HFFc6 (cell line): ENCODE measurements around the gene HTATSF1. TPM values are rescaled to one million over a fixed set of nuclear protein-coding genes. Genes with fewer than 3 reads are reported as not detected.

Experiments
- DNase-seq: peaks from one replicate; pipeline ENCODE4 v3.0.0-alpha.2; 2018
- H3K27ac Mint-ChIP-seq: 2 replicates; pipeline ENCODE4 v1.8.0; 2020; ENCODE audit warnings: mild to moderate bottlenecking, mixed read lengths
- H3K27me3 Mint-ChIP-seq: 2 replicates; pipeline ENCODE4 v1.8.0; 2021; ENCODE audit warnings: mild to moderate bottlenecking, moderate library complexity, mixed read lengths; ENCODE audit not compliant: insufficient read depth
- H3K36me3 Mint-ChIP-seq: 2 replicates; pipeline ENCODE4 v1.8.0; 2021; ENCODE audit warnings: low read depth, mixed read lengths
- H3K4me1 Mint-ChIP-seq: 2 replicates; pipeline ENCODE4 v1.8.0; 2020; ENCODE audit warnings: low read depth, mixed read lengths
- H3K4me3 Mint-ChIP-seq: 2 replicates; pipeline ENCODE4 v1.8.0; 2020; ENCODE audit warnings: mild to moderate bottlenecking, moderate library complexity, mixed read lengths
- H3K9me3 Mint-ChIP-seq: 2 replicates; pipeline ENCODE4 v1.8.0; 2020; ENCODE audit warnings: mild to moderate bottlenecking, mixed read lengths
- CTCF ChIP-seq: fragments of 200-600 bp; sonication (generic); IDR thresholded peaks from 2 replicates; pipeline ENCODE4 v1.5.0; 2021; ENCODE audit warnings: antibody characterized with exemption, mild to moderate bottlenecking
- total RNA-seq, 6 experiments: library from RNA; stranded (reverse); fragmentation: NEBNext Ultra II Directional; extraction: Animal tissue kit (Norgen Biotek cat#: 25700); gene quantifications; 2 replicates in 1 of 6; 3 replicates in 5 of 6; pipeline ENCODE4 v1.2.3, GENCODE V29; 2021

HTATSF1 gene
- total RNA-seq, 6 experiments from 2014 or later, result 31.9 to 37.7 (median 33.0) TPM

GRCh38 chrX:136538811-136539210 lies 41.4 kb downstream of the HTATSF1 start:
- H3K27me3 Mint-ChIP-seq, result peaks cover 7% of the 10 kb centered on the region
- H3K9me3 Mint-ChIP-seq, result no peaks in the 10 kb centered on the region
- no peak overlapping the region for H3K27ac Mint-ChIP-seq
- H3K4me3 Mint-ChIP-seq, result no peak overlapping the region
- no peak for TF ChIP-seq CTCF
- no peak for DNase-seq
- no peaks in the 10 kb centered on the region for H3K36me3 Mint-ChIP-seq
- H3K4me1 Mint-ChIP-seq, result no peaks in the 10 kb centered on the region

GRCh38 chrX:136540226-136540625 lies 42.8 kb downstream of the HTATSF1 start:
- H3K36me3 Mint-ChIP-seq, result no peaks in the 10 kb centered on the region
- no peak overlapping the region for H3K27ac Mint-ChIP-seq
- no peaks in the 10 kb centered on the region for H3K4me1 Mint-ChIP-seq
- H3K9me3 Mint-ChIP-seq, result no peaks in the 10 kb centered on the region
- no peak overlapping the region for H3K4me3 Mint-ChIP-seq
- no peak for DNase-seq
- peaks cover 9% of the 10 kb centered on the region for H3K27me3 Mint-ChIP-seq
- TF ChIP-seq CTCF, result no peak

- Mint-ChIP-seq H3K4me1 (no peaks in the 10 kb centered on the region), H3K27ac (no peak overlapping the region), H3K9me3 (no peaks in the 10 kb centered on the region), H3K4me3 (no peak overlapping the region), H3K36me3 (no peaks in the 10 kb centered on the region), H3K27me3 (peaks cover 11% of the 10 kb centered on the region)
- no peak for DNase-seq
- TF ChIP-seq CTCF, result no peak
These were observed 43.9 kb downstream of the HTATSF1 start for GRCh38 chrX:136541294-136541693.

- Mint-ChIP-seq H3K9me3 (no peaks in the 10 kb centered on the region), H3K4me3 (no peak overlapping the region), H3K4me1 (no peaks in the 10 kb centered on the region), H3K27me3 (peaks cover 11% of the 10 kb centered on the region), H3K27ac (no peak overlapping the region), H3K36me3 (no peaks in the 10 kb centered on the region)
- no peak for DNase-seq
- TF ChIP-seq CTCF, result no peak
These were observed 44.9 kb downstream of the HTATSF1 start for GRCh38 chrX:136542281-136542680.

GRCh38 chrX:136546371-136546781 lies 49.0 kb downstream of the HTATSF1 start:
- H3K4me1 Mint-ChIP-seq, result no peaks in the 10 kb centered on the region
- peaks cover 13% of the 10 kb centered on the region for H3K27me3 Mint-ChIP-seq
- TF ChIP-seq CTCF, result no peak
- H3K36me3 Mint-ChIP-seq, result no peaks in the 10 kb centered on the region
- no peaks in the 10 kb centered on the region for H3K9me3 Mint-ChIP-seq
- no peak overlapping the region for H3K27ac Mint-ChIP-seq
- H3K4me3 Mint-ChIP-seq, result no peak overlapping the region
- no peak for DNase-seq

- Mint-ChIP-seq H3K27ac (no peak overlapping the region), H3K9me3 (no peaks in the 10 kb centered on the region), H3K27me3 (peaks cover 13% of the 10 kb centered on the region), H3K4me3 (no peak overlapping the region), H3K36me3 (no peaks in the 10 kb centered on the region), H3K4me1 (no peaks in the 10 kb centered on the region)
- no peak for TF ChIP-seq CTCF
- DNase-seq, result no peak
These were observed 51.8 kb downstream of the HTATSF1 start for GRCh38 chrX:136549226-136549625.
